Adipocyte (in vitro differentiated cells): ENCODE results near the gene POLR1G.

Experiments used
- DNase-seq: peaks from one replicate; pipeline ENCODE4 v3.0.0-alpha.2; 2015; ENCODE audit warnings: low read depth
- H3K27me3 ChIP-seq: replicated peaks from 2 replicates; pipeline ENCODE4 v1.7.0; 2013; ENCODE audit warnings: mild to moderate bottlenecking, low read length, moderate library complexity; ENCODE audit not compliant: control insufficient read depth, insufficient read depth
- H3K36me3 ChIP-seq: 2 replicates; pipeline ENCODE4 v1.7.0; 2013; ENCODE audit warnings: low read length, mild to moderate bottlenecking, moderate library complexity; ENCODE audit not compliant: control insufficient read depth, insufficient read depth, severe bottlenecking
- H3K4me1 ChIP-seq: 2 replicates; pipeline ENCODE4 v1.7.0; 2013; ENCODE audit warnings: mild to moderate bottlenecking, low read length, moderate library complexity; ENCODE audit not compliant: control insufficient read depth, insufficient read depth
- H3K4me3 ChIP-seq: 2 replicates; pipeline ENCODE4 v1.7.0; 2013; ENCODE audit warnings: mild to moderate bottlenecking, low read length, moderate library complexity
- H3K9ac ChIP-seq: 2 replicates; pipeline ENCODE4 v1.7.0; 2013; ENCODE audit warnings: mild to moderate bottlenecking, low read length, moderate library complexity
- H3K9me3 ChIP-seq: 2 replicates; pipeline ENCODE4 v1.7.0; 2013; ENCODE audit warnings: mild to moderate bottlenecking, low read length, moderate library complexity; ENCODE audit not compliant: control insufficient read depth

Gene POLR1G

DNA sequence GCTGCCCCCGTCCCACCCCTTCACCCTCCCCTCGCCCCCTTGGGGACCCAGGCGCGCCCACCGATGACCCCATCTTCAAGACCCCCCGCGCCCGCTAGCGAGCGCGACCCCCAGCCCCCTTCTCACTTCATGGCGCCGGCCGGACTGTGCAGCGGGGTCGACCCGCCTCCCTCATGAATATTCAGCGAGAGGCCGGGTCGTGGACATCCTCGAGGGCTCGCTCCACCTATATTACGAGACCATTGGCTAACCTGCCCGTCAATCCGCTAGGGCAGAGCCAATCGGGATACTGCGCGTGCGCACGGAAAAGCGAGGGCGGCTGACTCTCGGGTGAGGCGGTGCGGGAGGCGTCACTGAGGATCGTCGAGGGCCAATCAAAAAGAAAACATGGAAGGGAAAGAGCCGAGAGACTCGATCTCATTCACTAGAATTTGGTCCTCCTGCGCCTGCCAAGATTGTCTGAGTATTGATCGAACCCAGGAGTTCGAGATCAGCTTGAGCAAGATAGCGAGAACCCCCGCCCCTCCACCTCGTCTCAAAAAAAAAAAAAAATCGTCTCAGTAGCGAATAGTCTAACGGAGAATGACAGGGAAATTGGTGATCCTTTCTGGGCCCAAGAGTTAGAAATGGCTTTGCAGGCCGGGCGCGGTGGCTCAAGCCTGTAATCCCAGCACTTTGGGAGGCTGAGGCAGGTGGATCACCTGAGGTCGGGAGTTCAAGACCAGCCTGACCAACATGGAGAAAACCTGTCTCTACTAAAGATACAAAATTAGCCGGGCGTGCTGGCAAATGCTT, 35.8 kb upstream of the POLR1G start, which contains the start of gene ERCC2:
Gene ERCC2 (minus strand): TSS at position 164 of the 795 bp plus-strand sequence. CDS start 33 bp downstream, at position 131.
- Histone ChIP-seq H3K4me3 (peak within 1 kb of the TSS; percentile 96), H3K9me3 (no peaks in the 10 kb centered on the region), H3K9ac (peak within 1 kb of the TSS; percentile 90), H3K27me3 (no peaks in the 10 kb centered on the region), H3K4me1 (peaks cover 4% of the 10 kb centered on the region), H3K36me3 (no peaks in the 10 kb centered on the region)
- DNase-seq, result peak; percentile 100

GRCh38 chr19:45376045-45376724, 30.3 kb upstream of the POLR1G start:
- peaks cover 17% of the 10 kb centered on the region for H3K4me1 ChIP-seq
- H3K9me3 ChIP-seq, result no peaks in the 10 kb centered on the region
- DNase-seq, result peak; percentile 67

DNA sequence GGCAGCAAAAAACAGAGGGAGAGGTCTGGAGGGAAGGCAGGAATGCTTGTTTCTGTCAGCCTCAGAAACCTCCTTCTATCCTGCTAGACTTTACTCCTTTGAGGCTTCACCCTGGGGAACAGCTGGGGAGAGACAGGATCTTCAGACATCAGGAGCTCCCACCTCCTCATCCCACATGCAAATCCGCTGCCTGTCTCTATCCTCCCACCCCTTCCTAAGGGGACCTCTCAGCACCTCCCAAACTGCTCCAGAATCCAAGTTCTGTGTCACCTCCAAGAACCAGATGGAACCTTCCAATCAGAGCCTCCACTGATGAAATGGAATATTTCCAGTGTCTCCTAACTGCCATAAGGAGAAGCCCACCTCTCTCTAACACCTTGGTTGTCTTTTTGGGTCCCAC, 26.3 kb upstream of the POLR1G start:
- peaks cover 17% of the 10 kb centered on the region for H3K4me1 ChIP-seq
- H3K4me3 ChIP-seq, result no peak overlapping the region
- no peaks in the 10 kb centered on the region for H3K36me3 ChIP-seq
- no peaks in the 10 kb centered on the region for H3K9me3 ChIP-seq
- peaks cover 2% of the 10 kb centered on the region for H3K27me3 ChIP-seq
- peak overlapping the region; percentile 11 for H3K9ac ChIP-seq
- no peak for DNase-seq

More at GRCh38 chr19:45376045-45376724, 30.3 kb upstream of the POLR1G start:
- H3K27me3 ChIP-seq, result no peaks in the 10 kb centered on the region
- peak overlapping the region; percentile 70 for H3K9ac ChIP-seq
- no peaks in the 10 kb centered on the region for H3K36me3 ChIP-seq
- no peak overlapping the region for H3K4me3 ChIP-seq

GRCh38 chr19:45382426-45382825, 24.0 kb upstream of the POLR1G start:
- H3K36me3 ChIP-seq, result no peaks in the 10 kb centered on the region
- H3K27me3 ChIP-seq, result peaks cover 6% of the 10 kb centered on the region
- H3K4me3 ChIP-seq, result no peak overlapping the region
- H3K9me3 ChIP-seq, result no peaks in the 10 kb centered on the region
- no peak overlapping the region for H3K9ac ChIP-seq
- peaks cover 24% of the 10 kb centered on the region for H3K4me1 ChIP-seq
- DNase-seq, result no peak

GRCh38 chr19:45385392-45386221, 20.8 kb upstream of the POLR1G start:
- no peaks in the 10 kb centered on the region for H3K9me3 ChIP-seq
- DNase-seq, result no peak
- H3K4me3 ChIP-seq, result peak overlapping the region; percentile 33
- peaks cover 12% of the 10 kb centered on the region for H3K4me1 ChIP-seq
- no peaks in the 10 kb centered on the region for H3K36me3 ChIP-seq
- no peak overlapping the region for H3K9ac ChIP-seq
- H3K27me3 ChIP-seq, result peaks cover 6% of the 10 kb centered on the region

DNA sequence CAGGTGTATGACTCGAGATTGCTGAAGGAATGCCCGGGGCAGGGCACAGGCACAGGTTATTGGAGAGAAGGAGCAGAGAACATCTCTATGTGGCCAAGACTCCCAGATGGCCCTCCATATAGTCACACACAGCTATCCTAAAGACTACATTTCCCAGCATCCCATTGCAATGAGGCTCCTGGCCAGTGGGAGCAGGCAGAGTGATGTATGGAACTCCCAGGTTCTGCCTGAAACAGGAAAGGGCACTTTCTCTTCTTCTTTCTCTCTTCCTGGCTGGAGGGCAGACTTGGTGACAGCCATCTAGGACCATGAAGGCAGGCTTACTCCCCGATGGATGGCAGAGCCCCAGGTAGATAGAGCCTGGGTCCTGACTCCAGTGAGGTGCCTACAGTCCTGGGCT, 15.1 kb upstream of the POLR1G start:
- no peak overlapping the region for H3K4me3 ChIP-seq
- no peaks in the 10 kb centered on the region for H3K27me3 ChIP-seq
- H3K36me3 ChIP-seq, result no peaks in the 10 kb centered on the region
- no peak for DNase-seq
- H3K9me3 ChIP-seq, result no peaks in the 10 kb centered on the region
- H3K4me1 ChIP-seq, result peaks cover under 1% of the 10 kb centered on the region
- H3K9ac ChIP-seq, result no peak overlapping the region

DNA sequence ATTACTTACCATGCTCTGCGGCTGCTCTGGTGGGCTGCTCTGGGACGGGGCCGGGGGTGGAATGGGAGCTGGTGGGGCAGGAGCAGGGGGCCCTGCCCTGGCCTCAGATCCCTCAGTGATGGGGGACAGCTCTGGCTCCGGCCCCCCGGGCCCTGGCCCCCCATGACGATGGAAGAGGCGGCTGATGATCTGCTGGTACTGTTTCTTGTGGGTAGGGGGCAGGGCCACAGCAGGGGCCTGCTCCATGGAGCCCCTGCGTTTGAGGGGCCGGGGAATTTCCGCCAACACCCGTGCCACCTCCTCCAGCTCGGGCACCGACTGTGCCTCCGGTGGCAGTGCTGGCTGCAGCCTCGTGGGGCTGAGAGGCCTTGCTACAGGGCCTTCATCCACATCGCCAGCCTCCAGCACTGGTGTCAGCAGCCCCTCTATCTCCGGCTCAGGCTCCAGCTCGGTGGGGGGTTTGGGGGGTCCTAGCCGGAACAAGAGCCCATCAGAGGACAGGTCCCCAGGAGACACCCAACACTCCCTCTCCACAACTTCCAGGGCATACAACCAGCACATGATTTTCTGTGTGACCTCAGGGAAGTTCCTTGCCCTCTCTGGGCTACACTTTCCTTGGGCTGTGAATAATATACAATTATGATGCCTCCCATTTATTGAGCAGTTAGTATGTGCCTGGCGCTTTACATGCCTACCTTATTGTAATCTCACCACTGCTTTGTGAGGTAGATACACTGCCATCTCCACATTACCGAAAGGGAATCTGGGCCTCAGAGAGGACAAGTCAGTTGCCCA, 14.4 kb upstream of the POLR1G start:
- Histone ChIP-seq H3K4me3 (no peak overlapping the region), H3K4me1 (no peaks in the 10 kb centered on the region), H3K9ac (no peak overlapping the region), H3K36me3 (no peaks in the 10 kb centered on the region), H3K9me3 (no peaks in the 10 kb centered on the region), H3K27me3 (no peaks in the 10 kb centered on the region)
- DNase-seq, result no peak

GRCh38 chr19:45395821-45396617, 10.4 kb upstream of the POLR1G start:
- Histone ChIP-seq H3K27me3 (no peaks in the 10 kb centered on the region), H3K4me3 (no peak overlapping the region), H3K9ac (no peak overlapping the region), H3K36me3 (no peaks in the 10 kb centered on the region), H3K9me3 (no peaks in the 10 kb centered on the region), H3K4me1 (peaks cover 8% of the 10 kb centered on the region)
- no peak for DNase-seq

GRCh38 chr19:45400192-45400591, 6.3 kb upstream of the POLR1G start:
- Histone ChIP-seq H3K9ac (no peak overlapping the region), H3K27me3 (no peaks in the 10 kb centered on the region), H3K4me1 (peaks cover 27% of the 10 kb centered on the region), H3K4me3 (no peak overlapping the region), H3K36me3 (no peaks in the 10 kb centered on the region), H3K9me3 (no peaks in the 10 kb centered on the region)
- DNase-seq, result no peak

DNA sequence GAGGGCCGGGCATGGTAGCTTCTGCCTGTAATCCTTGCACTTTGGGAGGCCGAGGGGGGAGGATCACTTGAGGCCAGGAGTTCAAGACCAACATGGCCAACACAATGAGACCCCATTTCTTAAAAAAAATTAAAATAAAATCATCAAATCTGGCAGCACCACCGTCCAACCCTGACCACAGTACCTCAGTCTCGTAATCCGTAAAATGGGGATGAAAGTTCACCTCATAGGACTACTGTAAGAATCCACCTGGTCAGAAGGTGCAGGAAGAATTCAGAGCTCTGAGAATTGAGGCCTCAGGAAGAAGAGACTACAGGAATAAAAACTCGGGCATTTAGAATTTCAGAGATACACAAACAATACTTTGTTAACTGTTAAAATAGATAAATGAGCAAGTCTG, 4.6 kb upstream of the POLR1G start:
- H3K36me3 ChIP-seq, result no peaks in the 10 kb centered on the region
- peaks cover 29% of the 10 kb centered on the region for H3K4me1 ChIP-seq
- no peak for DNase-seq
- H3K9ac ChIP-seq, result no peak overlapping the region
- no peaks in the 10 kb centered on the region for H3K9me3 ChIP-seq
- H3K4me3 ChIP-seq, result no peak overlapping the region
- no peaks in the 10 kb centered on the region for H3K27me3 ChIP-seq
